Measurements from ENCODE around the gene GYG2.
"Not testable (repeated sequence)": the region's sequence is repeated elsewhere in the genome, so short reads cannot be mapped to it uniquely, and the experiment has no call there.

GYG2 gene

GRCh38 chrX:2870650-2871049, 41.9 kb downstream of the GYG2 start:
- Mint-ChIP-seq H3K9me3 (no peaks in the 10 kb centered on the region), H3K36me3 (no peaks in the 10 kb centered on the region), H3K27me3 (peaks cover 9 to 27% of the 10 kb centered on the region in 2 donors), H3K4me3 (no peak overlapping the region), H3K27ac (no peak overlapping the region), H3K4me1 (no peaks in the 10 kb centered on the region)
- ATAC-seq (replicated peaks): no peak
- DNase-seq: no peak

GRCh38 chrX:2871831-2872230, 43.1 kb downstream of the GYG2 start:
- H3K36me3 Mint-ChIP-seq: no peaks in the 10 kb centered on the region
- no peak overlapping the region for H3K4me3 Mint-ChIP-seq
- no peak overlapping the region for H3K27ac Mint-ChIP-seq
- no peaks in the 10 kb centered on the region for H3K4me1 Mint-ChIP-seq
- peaks cover 9 to 24% of the 10 kb centered on the region in 2 donors for H3K27me3 Mint-ChIP-seq
- no peak for ATAC-seq (replicated peaks)
- no peaks in the 10 kb centered on the region for H3K9me3 Mint-ChIP-seq
- DNase-seq: no peak

GRCh38 chrX:2872671-2873277, 44.0 kb downstream of the GYG2 start:
- peaks cover 9 to 20% of the 10 kb centered on the region in 2 donors for H3K27me3 Mint-ChIP-seq
- H3K4me3 Mint-ChIP-seq: no peak overlapping the region
- no peaks in the 10 kb centered on the region for H3K36me3 Mint-ChIP-seq
- H3K27ac Mint-ChIP-seq: no peak overlapping the region
- no peaks in the 10 kb centered on the region for H3K9me3 Mint-ChIP-seq
- no peak for DNase-seq
- H3K4me1 Mint-ChIP-seq: no peaks in the 10 kb centered on the region
- no peak for ATAC-seq (replicated peaks)

- no peaks in the 10 kb centered on the region for H3K36me3 Mint-ChIP-seq
- H3K27ac Mint-ChIP-seq: no peak overlapping the region
- no peak overlapping the region for H3K4me3 Mint-ChIP-seq
- DNase-seq (no peak), ATAC-seq (replicated peaks) (no peak)
- no peaks in the 10 kb centered on the region for H3K4me1 Mint-ChIP-seq
- peaks cover 9 to 20% of the 10 kb centered on the region in 2 donors for H3K27me3 Mint-ChIP-seq
- H3K9me3 Mint-ChIP-seq: no peaks in the 10 kb centered on the region
Measured at GRCh38 chrX:2874222-2875135, 45.7 kb downstream of the GYG2 start.

GRCh38 chrX:2875136-2875481, 46.4 kb downstream of the GYG2 start:
- ATAC-seq (replicated peaks): no peak
- H3K36me3 Mint-ChIP-seq: no peaks in the 10 kb centered on the region

GRCh38 chrX:2875798-2876399, 47.2 kb downstream of the GYG2 start:
- ATAC-seq (replicated peaks): peak in 1 of 2 donors; percentile 47
- H3K27ac Mint-ChIP-seq: no peak overlapping the region
- H3K9me3 Mint-ChIP-seq: no peaks in the 10 kb centered on the region
- H3K27me3 Mint-ChIP-seq: peaks cover 12 to 22% of the 10 kb centered on the region in 2 donors
- DNase-seq: no peak
- no peaks in the 10 kb centered on the region for H3K36me3 Mint-ChIP-seq
- no peaks in the 10 kb centered on the region for H3K4me1 Mint-ChIP-seq
- H3K4me3 Mint-ChIP-seq: no peak overlapping the region

More at GRCh38 chrX:2875136-2875481, 46.4 kb downstream of the GYG2 start:
- Mint-ChIP-seq H3K9me3 (no peaks in the 10 kb centered on the region), H3K4me1 (no peaks in the 10 kb centered on the region), H3K4me3 (no peak overlapping the region), H3K27me3 (peaks cover 9 to 20% of the 10 kb centered on the region in 2 donors), H3K27ac (no peak overlapping the region)
- DNase-seq: no peak

- Mint-ChIP-seq H3K9me3 (no peaks in the 10 kb centered on the region), H3K27me3 (peaks cover 14 to 28% of the 10 kb centered on the region in 2 donors), H3K4me3 (no peak overlapping the region), H3K36me3 (no peaks in the 10 kb centered on the region), H3K4me1 (no peaks in the 10 kb centered on the region), H3K27ac (no peak overlapping the region)
- DNase-seq (no peak), ATAC-seq (replicated peaks) (no peak)
Measured at GRCh38 chrX:2878563-2878962, 49.8 kb downstream of the GYG2 start.

- H3K4me3 Mint-ChIP-seq: no peak overlapping the region
- no peaks in the 10 kb centered on the region for H3K9me3 Mint-ChIP-seq
- no peak overlapping the region for H3K27ac Mint-ChIP-seq
- no peaks in the 10 kb centered on the region for H3K36me3 Mint-ChIP-seq
- DNase-seq: no peak
- H3K27me3 Mint-ChIP-seq: peaks cover 13 to 29% of the 10 kb centered on the region in 2 donors
- H3K4me1 Mint-ChIP-seq: no peaks in the 10 kb centered on the region
- no peak for ATAC-seq (replicated peaks)
Measured at GRCh38 chrX:2879670-2880069, 50.9 kb downstream of the GYG2 start.

GRCh38 chrX:2883770-2884169, 55.0 kb downstream of the GYG2 start:
- Mint-ChIP-seq H3K4me1 (peaks cover 0 to 5% of the 10 kb centered on the region in 2 donors), H3K4me3 (no peak overlapping the region), H3K9me3 (no peaks in the 10 kb centered on the region), H3K27me3 (peaks cover 20 to 26% of the 10 kb centered on the region in 2 donors), H3K27ac (no peak overlapping the region), H3K36me3 (no peaks in the 10 kb centered on the region)
- no peak for DNase-seq
- no peak for ATAC-seq (replicated peaks)

GRCh38 chrX:2888309-2888708, 59.6 kb downstream of the GYG2 start:
- Mint-ChIP-seq H3K27ac (no peak overlapping the region), H3K36me3 (no peaks in the 10 kb centered on the region), H3K4me1 (peaks cover 6 to 9% of the 10 kb centered on the region in 2 donors), H3K9me3 (no peaks in the 10 kb centered on the region), H3K27me3 (peaks cover 12 to 36% of the 10 kb centered on the region in 2 donors), H3K4me3 (peak overlapping the region in 1 of 2 donors; percentile 77)
- ATAC-seq (replicated peaks) (no peak), DNase-seq (no peak)

- ATAC-seq (replicated peaks): no peak
- H3K36me3 Mint-ChIP-seq: no peaks in the 10 kb centered on the region
- H3K4me3 Mint-ChIP-seq: peak overlapping the region; percentile 77 to 78
- DNase-seq: no peak
- H3K9me3 Mint-ChIP-seq: no peaks in the 10 kb centered on the region
- peaks cover 12 to 32% of the 10 kb centered on the region in 2 donors for H3K27me3 Mint-ChIP-seq
- peaks cover 6 to 9% of the 10 kb centered on the region in 2 donors for H3K4me1 Mint-ChIP-seq
- peak overlapping the region; percentile 67 for H3K27ac Mint-ChIP-seq
Measured at GRCh38 chrX:2889045-2889605, 60.4 kb downstream of the GYG2 start.

- not testable (repeated sequence) for DNase-seq, H3K27ac Mint-ChIP-seq, H3K36me3 Mint-ChIP-seq, H3K4me1 Mint-ChIP-seq, H3K9me3 Mint-ChIP-seq
- peak in 1 of 2 donors; percentile 25 for ATAC-seq (replicated peaks)
- H3K4me3 Mint-ChIP-seq: peak overlapping the region; percentile 77 to 78
- peaks cover 12 to 31% of the 10 kb centered on the region in 2 donors for H3K27me3 Mint-ChIP-seq
Measured at GRCh38 chrX:2889706-2890490, 61.2 kb downstream of the GYG2 start.

- H3K27me3 Mint-ChIP-seq: peaks cover 12 to 31% of the 10 kb centered on the region in 2 donors
- H3K36me3 Mint-ChIP-seq; DNase-seq; H3K4me3 Mint-ChIP-seq; H3K9me3 Mint-ChIP-seq; H3K27ac Mint-ChIP-seq; ATAC-seq (replicated peaks); H3K4me1 Mint-ChIP-seq: not testable (repeated sequence)
Measured at GRCh38 chrX:2890536-2891460, 62.1 kb downstream of the GYG2 start.
